GM18909 (cell line): ENCODE results near the gene IL16.

Source experiments
- ATAC-seq: cut with Tn5 transposase; IDR thresholded peaks from one replicate; pipeline ENCODE4 v1.9.1; 2021; ENCODE audit warnings: mild to moderate bottlenecking; ENCODE audit not compliant: unreplicated experiment, poor library complexity

Gene IL16

GRCh38 chr15:81303244-81304225, 106.9 kb downstream of the IL16 start:
- ATAC-seq: no peak

- ATAC-seq: no peak
Measured at GRCh38 chr15:81304226-81304625, 107.5 kb downstream of the IL16 start.

- ATAC-seq: no peak
Measured at GRCh38 chr15:81308260-81308659, 111.6 kb downstream of the IL16 start.

- no peak for ATAC-seq
Measured at GRCh38 chr15:81309647-81310450, 113.2 kb downstream of the IL16 start.

- no peak for ATAC-seq
Measured at GRCh38 chr15:81310480-81310879, 113.8 kb downstream of the IL16 start.

GRCh38 chr15:81311752-81312464, 115.2 kb downstream of the IL16 start:
- peak; percentile 63 for ATAC-seq

- no peak for ATAC-seq
Measured at GRCh38 chr15:81312790-81313543, 116.3 kb downstream of the IL16 start.

GRCh38 chr15:81313686-81314085, 117.0 kb downstream of the IL16 start:
- no peak for ATAC-seq

- ATAC-seq: no peak
Measured at GRCh38 chr15:81314378-81314777, 117.7 kb downstream of the IL16 start.

- no peak for ATAC-seq
Measured at GRCh38 chr15:81315452-81316175, 118.9 kb downstream of the IL16 start.

- no peak for ATAC-seq
Measured at GRCh38 chr15:81316267-81316666, 119.6 kb downstream of the IL16 start.

- no peak for ATAC-seq
Measured at GRCh38 chr15:81317642-81318017, 121.0 kb downstream of the IL16 start.

- no peak for ATAC-seq
Measured at GRCh38 chr15:81321667-81322066, 125.0 kb downstream of the IL16 start.

- no peak for ATAC-seq
Measured at GRCh38 chr15:81322676-81323253, 126.1 kb downstream of the IL16 start.

- peak; percentile 13 for ATAC-seq
Measured at GRCh38 chr15:81323559-81323943, 126.9 kb downstream of the IL16 start.

- peak; percentile 99 for ATAC-seq
Measured at GRCh38 chr15:81323944-81324881, 127.5 kb downstream of the IL16 start, which contains the start of gene STARD5. Gene STARD5, minus strand, starts transcription at chr15:81324141. Its CDS starts 42 bp downstream, at chr15:81324099.

- ATAC-seq: no peak
Measured at GRCh38 chr15:81326466-81327212, 130.0 kb downstream of the IL16 start.
